Gastroesophageal sphincter (tissue), 4 donors: Measurements from ENCODE around the gene MYO1D. TPM values are rescaled to one million over a fixed set of nuclear protein-coding genes. Genes with fewer than 3 reads are reported as not detected.

Experiments
- ATAC-seq: fragments of 150-250 bp; one replicate; pipeline ENCODE4 v1.9.1; 2016; ENCODE audit warnings: mild to moderate bottlenecking, moderate library complexity
- H3K27ac ChIP-seq, 4 donors: fragments of 200-600 bp; sonication (generic) in 3 of 4; 1 replicate in 3 of 4; 2 replicates in 1 of 4; pipeline ENCODE4 v1.5.1; 2016 to 2019
- H3K27me3 ChIP-seq: fragments of 200-600 bp; sonication (generic); one replicate; pipeline ENCODE4 v1.5.1; 2019
- H3K36me3 ChIP-seq, 2 donors: fragments of 200-600 bp; sonication (generic); one replicate each; pipeline ENCODE4 v1.5.1; 2019; ENCODE audit warnings: control low read depth in 1 of 2
- H3K4me1 ChIP-seq, 3 donors: fragments of 200-600 bp; sonication (generic); 1 replicate in 2 of 3; 2 replicates in 1 of 3; pipeline ENCODE4 v1.5.1; 2016 to 2019; ENCODE audit warnings: control low read depth in 2 of 3
- H3K4me3 ChIP-seq, 2 donors: fragments of 200-600 bp; sonication (generic); one replicate each; pipeline ENCODE4 v1.5.1; 2019; ENCODE audit warnings: mild to moderate bottlenecking in 1 of 2, moderate library complexity in 1 of 2
- H3K9me3 ChIP-seq, 3 donors: fragments of 200-600 bp; sonication (generic); one replicate each; pipeline ENCODE4 v1.5.1; 2017 to 2019; ENCODE audit warnings: control low read depth in 2 of 3
- EP300 ChIP-seq: sonication (generic); formaldehyde crosslinking; IDR thresholded peaks from one replicate; pipeline ENCODE4 v1.6.1; 2017; ENCODE audit warnings: antibody characterized with exemption, mild to moderate bottlenecking
- POLR2A ChIP-seq, 2 donors: fragments of 450-650 bp; IDR thresholded peaks; one replicate each; pipeline ENCODE4 v1.6.1; 2017; ENCODE audit warnings: antibody characterized with exemption in 2 of 2, mild to moderate bottlenecking in 2 of 2, moderate library complexity in 1 of 2
- POLR2AphosphoS5 ChIP-seq: sonication (generic); formaldehyde crosslinking; IDR thresholded peaks from one replicate; pipeline ENCODE4 v1.6.1; 2017; ENCODE audit warnings: antibody characterized with exemption
- WGBS, 2 donors: methylation state at CpG; one replicate each; pipeline ENCODE4 v1.1.5; 2018; ENCODE audit warnings: low coverage in 1 of 2; 5-methylcytosine and 5-hydroxymethylcytosine counted together
- total RNA-seq, 4 donors: library from RNA; depleted of rRNA; stranded (reverse); fragments of >200 nt; gene quantifications; one replicate each; pipeline ENCODE4 v1.1.0, GENCODE V29; 2016
- TF ChIP-seq, protein P1 (sequence below), 4 experiments: fragments of 200-600 bp in 2 of 4; fragments of 450-650 bp in 2 of 4; sonication (generic) in 1 of 4; IDR thresholded peaks; one replicate each; pipeline ENCODE4 v1.5.1; 2017 to 2019; ENCODE audit warnings: antibody characterized with exemption in 4 of 4, mild to moderate bottlenecking in 2 of 4, moderate library complexity in 2 of 4

Gene MYO1D
- total RNA-seq, 4 donors from 2014 or later: 28.2 to 63.5 (median 47.2) TPM

DNA sequence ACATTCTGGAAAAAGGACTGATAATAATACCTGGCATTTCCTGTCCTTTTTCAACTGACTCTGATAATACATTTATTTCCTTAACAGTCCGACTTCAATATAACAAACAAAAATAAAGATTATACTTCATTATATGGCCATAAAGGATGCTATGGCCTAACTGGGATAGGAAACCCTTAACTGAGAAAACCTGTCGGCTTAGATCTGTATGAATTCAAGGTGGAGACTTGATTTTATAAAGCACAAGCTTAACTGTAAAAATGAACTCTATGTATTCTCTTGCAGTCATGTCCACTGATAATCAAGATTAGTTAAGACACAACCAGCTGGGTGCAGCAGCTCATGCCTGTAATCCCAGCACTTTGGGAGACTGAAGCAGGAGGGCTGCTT is 102.2 kb downstream of the MYO1D start:
- no peaks in the 10 kb centered on the region for H3K9me3 ChIP-seq
- ATAC-seq: no peak
- no peak overlapping the region for H3K4me3 ChIP-seq
- no peaks in the 10 kb centered on the region for H3K4me1 ChIP-seq
- H3K36me3 ChIP-seq: peaks cover 0 to 6% of the 10 kb centered on the region in 2 donors
- 63 to 87% methylated on average over 2 of the region's 2 CpGs for WGBS, 2 donors
- TF ChIP-seq EP300: no peak
- TF ChIP-seq, protein P1, sequence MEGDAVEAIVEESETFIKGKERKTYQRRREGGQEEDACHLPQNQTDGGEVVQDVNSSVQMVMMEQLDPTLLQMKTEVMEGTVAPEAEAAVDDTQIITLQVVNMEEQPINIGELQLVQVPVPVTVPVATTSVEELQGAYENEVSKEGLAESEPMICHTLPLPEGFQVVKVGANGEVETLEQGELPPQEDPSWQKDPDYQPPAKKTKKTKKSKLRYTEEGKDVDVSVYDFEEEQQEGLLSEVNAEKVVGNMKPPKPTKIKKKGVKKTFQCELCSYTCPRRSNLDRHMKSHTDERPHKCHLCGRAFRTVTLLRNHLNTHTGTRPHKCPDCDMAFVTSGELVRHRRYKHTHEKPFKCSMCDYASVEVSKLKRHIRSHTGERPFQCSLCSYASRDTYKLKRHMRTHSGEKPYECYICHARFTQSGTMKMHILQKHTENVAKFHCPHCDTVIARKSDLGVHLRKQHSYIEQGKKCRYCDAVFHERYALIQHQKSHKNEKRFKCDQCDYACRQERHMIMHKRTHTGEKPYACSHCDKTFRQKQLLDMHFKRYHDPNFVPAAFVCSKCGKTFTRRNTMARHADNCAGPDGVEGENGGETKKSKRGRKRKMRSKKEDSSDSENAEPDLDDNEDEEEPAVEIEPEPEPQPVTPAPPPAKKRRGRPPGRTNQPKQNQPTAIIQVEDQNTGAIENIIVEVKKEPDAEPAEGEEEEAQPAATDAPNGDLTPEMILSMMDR (IDR thresholded peaks at IDR 0.05): no peak
- TF ChIP-seq POLR2A (IDR thresholded peaks at IDR 0.05): no peak
- no peak for TF ChIP-seq POLR2AphosphoS5
- no peaks in the 10 kb centered on the region for H3K27me3 ChIP-seq
- no peak overlapping the region for H3K27ac ChIP-seq

DNA sequence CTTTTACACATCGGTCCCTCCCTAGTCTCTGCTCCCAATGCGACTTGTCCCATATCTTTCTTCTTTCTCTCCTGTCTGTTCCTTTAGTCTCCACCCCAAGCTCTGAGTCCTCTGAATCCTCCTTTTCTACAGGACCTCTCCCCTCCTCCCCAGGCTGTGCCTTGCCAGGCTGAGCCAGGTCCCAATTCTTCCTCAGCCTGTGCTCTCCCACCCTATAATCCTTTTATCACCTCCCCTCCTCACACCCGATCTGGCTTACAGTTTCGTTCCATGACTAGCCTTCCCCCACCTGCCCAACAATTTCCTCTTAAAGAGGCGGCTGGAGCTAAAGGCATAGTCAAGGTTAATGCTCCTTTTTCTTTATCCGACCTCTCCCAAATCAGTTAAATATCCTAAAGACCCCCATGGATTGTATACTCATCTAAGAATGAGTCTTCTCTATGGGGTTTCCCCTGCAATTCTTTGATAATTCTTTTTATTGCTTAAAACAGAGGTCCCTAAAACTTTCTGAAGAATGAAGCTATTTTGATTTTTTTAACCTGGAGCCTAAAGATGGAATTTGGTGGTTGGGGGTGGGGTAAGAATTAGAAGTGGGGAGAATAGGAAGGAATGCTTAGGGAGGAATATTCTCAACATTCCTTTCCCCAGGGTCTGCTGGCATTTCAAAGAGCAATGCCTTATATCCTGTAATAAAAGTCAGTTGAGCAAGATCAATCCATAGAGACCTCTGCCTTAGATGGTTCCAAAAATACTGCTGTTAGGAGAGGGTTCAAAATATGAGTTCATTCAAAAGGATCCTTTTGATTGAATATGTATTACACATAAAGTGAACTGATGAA is 102.8 kb downstream of the MYO1D start:
- H3K4me3 ChIP-seq: no peak overlapping the region
- peaks cover 0 to 6% of the 10 kb centered on the region in 2 donors for H3K36me3 ChIP-seq
- no peaks in the 10 kb centered on the region for H3K4me1 ChIP-seq
- no peaks in the 10 kb centered on the region for H3K27me3 ChIP-seq
- WGBS, 2 donors: 82 to 100% methylated on average over 2 to 6 of the region's 6 CpGs
- TF ChIP-seq, protein P1 (IDR thresholded peaks at IDR 0.05): no peak
- TF ChIP-seq POLR2A (IDR thresholded peaks at IDR 0.05) (no peak), POLR2AphosphoS5 (no peak), EP300 (no peak)
- no peaks in the 10 kb centered on the region for H3K9me3 ChIP-seq
- H3K27ac ChIP-seq: no peak overlapping the region
- ATAC-seq: no peak

DNA sequence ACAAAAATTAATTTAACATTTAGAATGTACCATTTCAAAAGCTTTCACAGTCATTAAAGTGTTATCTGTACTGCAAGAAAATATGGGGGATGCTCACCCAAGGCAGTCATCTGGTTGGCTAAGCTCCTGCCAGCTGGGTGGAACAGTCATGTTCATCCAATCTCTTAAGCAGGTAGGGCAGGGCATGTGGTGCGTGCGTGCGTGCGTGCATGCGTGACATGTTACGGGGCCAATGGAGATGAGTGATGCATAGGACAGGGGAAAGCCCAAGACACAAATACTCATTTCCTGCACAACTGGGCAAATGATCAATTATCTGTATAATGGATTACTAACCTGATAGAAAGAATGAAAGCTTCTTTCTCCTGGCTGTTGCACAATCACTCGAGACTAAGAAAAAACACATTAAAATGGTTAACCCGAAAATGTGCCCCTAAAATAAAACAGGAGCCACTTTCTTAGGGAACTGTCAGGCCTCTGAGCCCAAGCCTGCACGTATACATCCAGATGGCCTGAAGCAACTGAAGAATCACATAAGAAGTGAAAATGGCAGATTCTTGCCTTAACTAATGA is 104.4 kb downstream of the MYO1D start:
- Histone ChIP-seq H3K27ac (no peak overlapping the region), H3K4me1 (no peaks in the 10 kb centered on the region), H3K36me3 (peaks cover 0 to 16% of the 10 kb centered on the region in 2 donors), H3K9me3 (no peaks in the 10 kb centered on the region), H3K27me3 (no peaks in the 10 kb centered on the region), H3K4me3 (no peak overlapping the region)
- no peak for TF ChIP-seq POLR2AphosphoS5
- WGBS, 2 donors: 89 to 92% methylated on average over 8 to 9 of the region's 9 CpGs
- no peak for ATAC-seq

DNA sequence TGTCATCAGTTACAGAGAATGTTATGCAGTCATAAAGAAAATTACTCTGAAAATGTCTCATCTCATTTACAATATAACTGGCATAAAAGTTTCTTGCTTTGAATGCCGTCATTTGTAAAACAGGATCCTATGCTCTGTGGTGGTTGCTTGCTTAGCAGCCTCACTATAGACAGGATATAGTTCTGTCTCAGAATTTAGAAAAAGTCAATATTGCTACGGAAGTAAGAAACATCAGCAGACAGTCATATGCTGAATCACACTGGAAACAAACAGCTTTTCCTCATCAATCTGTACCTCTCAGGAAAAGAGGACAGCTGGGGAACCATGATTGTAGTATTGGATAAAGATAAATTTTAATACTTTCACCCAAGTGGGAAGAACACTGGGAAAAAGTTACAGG is 105.5 kb downstream of the MYO1D start:
- no peak for ATAC-seq
- 43 to 82% methylated on average over 1 to 2 of the region's 2 CpGs for WGBS, 2 donors
- TF ChIP-seq, protein P1 (IDR thresholded peaks at IDR 0.05): no peak
- TF ChIP-seq POLR2A (IDR thresholded peaks at IDR 0.05): no peak
- no peak for TF ChIP-seq POLR2AphosphoS5
- no peak for TF ChIP-seq EP300

DNA sequence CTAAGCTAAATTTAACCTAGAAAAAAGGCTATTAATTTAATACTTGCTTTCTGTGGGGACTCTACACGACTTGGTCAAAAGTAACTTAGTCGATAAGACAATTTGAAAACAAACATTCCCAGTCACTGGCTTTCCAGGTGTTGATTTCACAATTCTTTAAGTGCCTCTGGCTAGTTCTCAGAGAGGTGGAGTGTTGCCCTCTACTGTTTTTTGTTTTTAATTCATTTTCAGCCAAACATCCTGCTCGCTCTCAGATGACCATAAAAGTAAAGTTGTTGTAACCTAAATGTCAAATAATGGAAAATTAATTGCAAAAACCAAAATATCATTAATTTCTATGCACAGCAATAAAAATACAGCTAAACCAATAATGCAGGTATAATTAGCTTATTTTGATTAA is 107.1 kb downstream of the MYO1D start:
- Histone ChIP-seq H3K9me3 (no peaks in the 10 kb centered on the region), H3K27me3 (no peaks in the 10 kb centered on the region), H3K4me3 (no peak overlapping the region), H3K27ac (no peak overlapping the region), H3K36me3 (peaks cover 0 to 27% of the 10 kb centered on the region in 2 donors), H3K4me1 (no peaks in the 10 kb centered on the region)
- TF ChIP-seq, protein P1 (IDR thresholded peaks at IDR 0.05): no peak
- TF ChIP-seq POLR2AphosphoS5 (no peak), POLR2A (IDR thresholded peaks at IDR 0.05) (no peak), EP300 (no peak)
- ATAC-seq: no peak
- 70 to 72% methylated on average over 3 of the region's 3 CpGs for WGBS, 2 donors

More for the DNA sequence above, 105.5 kb downstream of the MYO1D start:
- Histone ChIP-seq H3K36me3 (peaks cover 0 to 24% of the 10 kb centered on the region in 2 donors), H3K27ac (no peak overlapping the region), H3K4me1 (no peaks in the 10 kb centered on the region), H3K4me3 (no peak overlapping the region), H3K9me3 (no peaks in the 10 kb centered on the region), H3K27me3 (no peaks in the 10 kb centered on the region)
